Sigmoid colon (tissue), 7 donors: Measurements from ENCODE around the gene HECW1. TPM values are rescaled to one million over a fixed set of nuclear protein-coding genes. Genes with fewer than 3 reads are reported as not detected.

Source experiments
- DNase-seq: peaks from one replicate; pipeline ENCODE4 v3.0.0-alpha.2; 2019
- H3K27ac ChIP-seq, 4 donors: fragments of 200-600 bp; sonication (generic); one replicate each; pipeline ENCODE4 v1.5.1; 2016 to 2019; ENCODE audit warnings: mild to moderate bottlenecking in 1 of 4
- H3K27me3 ChIP-seq, 3 donors: fragments of 200-600 bp; sonication (generic); one replicate each; pipeline ENCODE4 v1.5.1; 2019; ENCODE audit warnings: mild to moderate bottlenecking in 1 of 3
- H3K36me3 ChIP-seq, 4 donors: fragments of 200-600 bp; sonication (generic); one replicate each; pipeline ENCODE4 v1.5.1; 2016 to 2019
- H3K4me1 ChIP-seq, 4 donors: fragments of 200-600 bp; sonication (generic); one replicate each; pipeline ENCODE4 v1.5.1; 2017 to 2019
- H3K4me3 ChIP-seq, 4 donors: fragments of 200-600 bp; sonication (generic); one replicate each; pipeline ENCODE4 v1.5.1; 2017 to 2019; ENCODE audit warnings: mild to moderate bottlenecking in 2 of 4, moderate library complexity in 1 of 4
- H3K9me3 ChIP-seq, 4 donors: fragments of 200-600 bp in 3 of 4; sonication (generic) in 3 of 4; one replicate each; pipeline versions ENCODE4 v1.5.1 to v1.6.1; 2013 to 2019
- CTCF ChIP-seq, 4 experiments: fragments of 450-650 bp in 3 of 4; fragments of 200-600 bp in 1 of 4; IDR thresholded peaks; one replicate each; pipeline ENCODE4 v1.5.1; 2016 to 2019; ENCODE audit warnings: antibody characterized with exemption in 4 of 4, mild to moderate bottlenecking in 3 of 4, moderate library complexity in 2 of 4
- EP300 ChIP-seq, 4 donors: sonication (generic); formaldehyde crosslinking; IDR thresholded peaks; one replicate each; pipeline ENCODE4 v1.6.1; 2017; ENCODE audit warnings: antibody characterized with exemption in 4 of 4
- POLR2A ChIP-seq, 2 donors: fragments of 450-650 bp; IDR thresholded peaks; one replicate each; pipeline ENCODE4 v1.6.1; 2016; ENCODE audit warnings: antibody characterized with exemption in 2 of 2, mild to moderate bottlenecking in 2 of 2, moderate library complexity in 2 of 2
- POLR2AphosphoS5 ChIP-seq, 4 donors: sonication (generic); formaldehyde crosslinking; IDR thresholded peaks; one replicate each; pipeline ENCODE4 v1.6.1; 2017; ENCODE audit warnings: antibody characterized with exemption in 4 of 4
- WGBS, 2 donors: extraction: QIAGEN DNeasy Blood & Tissue Kit; methylation state at CpG; one replicate each; pipeline ENCODE4 v1.1.7; 2013; 5-methylcytosine and 5-hydroxymethylcytosine counted together
- intact Hi-C: fragments of 100-400 bp; cut with DNase I; formaldehyde crosslinking; loops from one replicate; pipeline ENCODE4 v1.15.1; 2023
- polyA plus RNA-seq, 3 donors: library from polyadenylated mRNA; stranded (reverse); fragments of 200-250 nt; gene quantifications; one replicate each; pipeline ENCODE4 v1.2.3, GENCODE V29; 2013
- total RNA-seq, 4 donors: library from RNA; depleted of rRNA; stranded (reverse); fragments of >200 nt; gene quantifications; one replicate each; pipeline ENCODE4 v1.1.0, GENCODE V29; 2016
- donor health status: healthy with polysubstance abuse.
- donor health status: Bipolar disorder and iron deficiency.
- donor health status: healthy.

HECW1 gene
- total and polyA plus RNA-seq, 7 donors, result 0.33 to 7.8 (median 1.2) TPM

- Histone ChIP-seq H3K4me3 (no peak overlapping the region), H3K27ac (no peak overlapping the region), H3K4me1 (no peaks in the 10 kb centered on the region), H3K27me3 (no peaks in the 10 kb centered on the region), H3K9me3 (no peaks in the 10 kb centered on the region), H3K36me3 (no peaks in the 10 kb centered on the region)
- intact Hi-C loops, result no loop called here
- DNase-seq, result no peak
- TF ChIP-seq CTCF (IDR thresholded peaks at IDR 0.05) (no peak), POLR2AphosphoS5 (IDR thresholded peaks at IDR 0.05) (no peak), POLR2A (IDR thresholded peaks at IDR 0.05) (no peak), EP300 (IDR thresholded peaks at IDR 0.05) (no peak)
- WGBS, 2 donors, result 95% methylated on average over 3 of the region's 3 CpGs
Measured at GRCh38 chr7:43417455-43417854, 305.0 kb downstream of the HECW1 start.

GRCh38 chr7:43430411-43430810 lies 318.0 kb downstream of the HECW1 start:
- H3K27ac ChIP-seq, result no peak overlapping the region
- H3K4me3 ChIP-seq, result no peak overlapping the region
- no peaks in the 10 kb centered on the region for H3K27me3 ChIP-seq
- intact Hi-C loops, result no loop called here
- H3K36me3 ChIP-seq, result no peaks in the 10 kb centered on the region
- no peaks in the 10 kb centered on the region for H3K9me3 ChIP-seq
- no peak for DNase-seq
- TF ChIP-seq POLR2AphosphoS5 (IDR thresholded peaks at IDR 0.05) (no peak), POLR2A (IDR thresholded peaks at IDR 0.05) (no peak), CTCF (IDR thresholded peaks at IDR 0.05) (no peak), EP300 (IDR thresholded peaks at IDR 0.05) (no peak)
- WGBS, 2 donors, result 20 to 54% methylated on average over 2 of the region's 2 CpGs
- no peaks in the 10 kb centered on the region for H3K4me1 ChIP-seq

- no peaks in the 10 kb centered on the region for H3K36me3 ChIP-seq
- no peak overlapping the region for H3K4me3 ChIP-seq
- TF ChIP-seq POLR2AphosphoS5 (IDR thresholded peaks at IDR 0.05) (no peak), POLR2A (IDR thresholded peaks at IDR 0.05) (no peak), EP300 (IDR thresholded peaks at IDR 0.05) (no peak), CTCF (IDR thresholded peaks at IDR 0.05) (no peak)
- DNase-seq, result no peak
- no peak overlapping the region for H3K27ac ChIP-seq
- intact Hi-C loops, result no loop called here
- WGBS, 2 donors, result 69 to 78% methylated on average over 3 of the region's 3 CpGs
- no peaks in the 10 kb centered on the region for H3K27me3 ChIP-seq
- no peaks in the 10 kb centered on the region for H3K9me3 ChIP-seq
- no peaks in the 10 kb centered on the region for H3K4me1 ChIP-seq
Measured at GRCh38 chr7:43431020-43431595, 318.7 kb downstream of the HECW1 start.

- H3K4me1 ChIP-seq, result no peaks in the 10 kb centered on the region
- H3K27ac ChIP-seq, result no peak overlapping the region
- no peaks in the 10 kb centered on the region for H3K36me3 ChIP-seq
- H3K9me3 ChIP-seq, result no peaks in the 10 kb centered on the region
- TF ChIP-seq POLR2A (IDR thresholded peaks at IDR 0.05) (no peak), POLR2AphosphoS5 (IDR thresholded peaks at IDR 0.05) (no peak), CTCF (IDR thresholded peaks at IDR 0.05) (no peak), EP300 (IDR thresholded peaks at IDR 0.05) (no peak)
- intact Hi-C loops, result no loop called here
- no peaks in the 10 kb centered on the region for H3K27me3 ChIP-seq
- DNase-seq, result no peak
- no peak overlapping the region for H3K4me3 ChIP-seq
- WGBS, 2 donors, result 79 to 84% methylated on average over 1 of the region's 1 CpG
Measured at GRCh38 chr7:43433639-43434038, 321.2 kb downstream of the HECW1 start.

GRCh38 chr7:43437001-43437400 lies 324.6 kb downstream of the HECW1 start:
- H3K4me3 ChIP-seq, result no peak overlapping the region
- H3K27ac ChIP-seq, result no peak overlapping the region
- H3K4me1 ChIP-seq, result no peaks in the 10 kb centered on the region
- WGBS, 2 donors, result 58 to 65% methylated on average over 5 of the region's 5 CpGs
- intact Hi-C loops, result no loop called here
- H3K27me3 ChIP-seq, result no peaks in the 10 kb centered on the region
- no peak for TF ChIP-seq EP300 (IDR thresholded peaks at IDR 0.05)
- TF ChIP-seq POLR2AphosphoS5 (IDR thresholded peaks at IDR 0.05), result no peak
- TF ChIP-seq CTCF (IDR thresholded peaks at IDR 0.05), result no peak
- TF ChIP-seq POLR2A (IDR thresholded peaks at IDR 0.05), result no peak
- H3K9me3 ChIP-seq, result no peaks in the 10 kb centered on the region
- H3K36me3 ChIP-seq, result no peaks in the 10 kb centered on the region
- DNase-seq, result no peak
